Measurements from ENCODE around the gene CLIP4.

DNA sequence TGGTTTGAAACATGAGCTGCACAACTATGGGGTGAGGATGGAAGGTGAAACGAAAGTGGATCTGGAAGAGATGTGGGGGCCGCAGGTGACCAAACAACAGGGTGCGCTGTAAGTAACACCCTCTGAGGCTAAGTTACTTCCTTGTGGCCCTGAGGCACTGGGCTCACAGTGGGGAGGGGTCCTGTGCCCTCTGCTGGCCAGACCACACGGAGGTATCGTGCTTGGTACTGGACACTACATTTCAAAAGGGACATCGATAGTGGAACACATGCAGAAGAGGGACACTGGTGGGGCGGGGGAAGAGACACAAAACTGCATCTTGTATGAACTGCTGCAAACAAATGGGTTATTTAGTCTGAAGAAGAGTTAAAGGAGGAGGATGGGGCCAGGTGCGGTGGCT, 110.6 kb downstream of the CLIP4 start:
- TF ChIP-seq, protein P1, sequence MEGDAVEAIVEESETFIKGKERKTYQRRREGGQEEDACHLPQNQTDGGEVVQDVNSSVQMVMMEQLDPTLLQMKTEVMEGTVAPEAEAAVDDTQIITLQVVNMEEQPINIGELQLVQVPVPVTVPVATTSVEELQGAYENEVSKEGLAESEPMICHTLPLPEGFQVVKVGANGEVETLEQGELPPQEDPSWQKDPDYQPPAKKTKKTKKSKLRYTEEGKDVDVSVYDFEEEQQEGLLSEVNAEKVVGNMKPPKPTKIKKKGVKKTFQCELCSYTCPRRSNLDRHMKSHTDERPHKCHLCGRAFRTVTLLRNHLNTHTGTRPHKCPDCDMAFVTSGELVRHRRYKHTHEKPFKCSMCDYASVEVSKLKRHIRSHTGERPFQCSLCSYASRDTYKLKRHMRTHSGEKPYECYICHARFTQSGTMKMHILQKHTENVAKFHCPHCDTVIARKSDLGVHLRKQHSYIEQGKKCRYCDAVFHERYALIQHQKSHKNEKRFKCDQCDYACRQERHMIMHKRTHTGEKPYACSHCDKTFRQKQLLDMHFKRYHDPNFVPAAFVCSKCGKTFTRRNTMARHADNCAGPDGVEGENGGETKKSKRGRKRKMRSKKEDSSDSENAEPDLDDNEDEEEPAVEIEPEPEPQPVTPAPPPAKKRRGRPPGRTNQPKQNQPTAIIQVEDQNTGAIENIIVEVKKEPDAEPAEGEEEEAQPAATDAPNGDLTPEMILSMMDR (IDR thresholded peaks at IDR 0.05), result no peak
- TF ChIP-seq POLR2A (IDR thresholded peaks at IDR 0.05), result no peak

All from uterus (tissue), 2 donors.